NK-92 treated with Interleukin-12 subunit alpha and Interleukin-12 subunit beta, amount 100 ng/mL, for 24 hours (cell line): ENCODE data around the gene RPIA.
"Not testable (repeated sequence)": the region's sequence is repeated elsewhere in the genome, so short reads cannot be mapped to it uniquely, and the experiment has no call there.

Experiments
- DNase-seq: peaks from one replicate; lab custom pipeline; 2025; lab: John Stamatoyannopoulos, UW

RPIA gene

DNA sequence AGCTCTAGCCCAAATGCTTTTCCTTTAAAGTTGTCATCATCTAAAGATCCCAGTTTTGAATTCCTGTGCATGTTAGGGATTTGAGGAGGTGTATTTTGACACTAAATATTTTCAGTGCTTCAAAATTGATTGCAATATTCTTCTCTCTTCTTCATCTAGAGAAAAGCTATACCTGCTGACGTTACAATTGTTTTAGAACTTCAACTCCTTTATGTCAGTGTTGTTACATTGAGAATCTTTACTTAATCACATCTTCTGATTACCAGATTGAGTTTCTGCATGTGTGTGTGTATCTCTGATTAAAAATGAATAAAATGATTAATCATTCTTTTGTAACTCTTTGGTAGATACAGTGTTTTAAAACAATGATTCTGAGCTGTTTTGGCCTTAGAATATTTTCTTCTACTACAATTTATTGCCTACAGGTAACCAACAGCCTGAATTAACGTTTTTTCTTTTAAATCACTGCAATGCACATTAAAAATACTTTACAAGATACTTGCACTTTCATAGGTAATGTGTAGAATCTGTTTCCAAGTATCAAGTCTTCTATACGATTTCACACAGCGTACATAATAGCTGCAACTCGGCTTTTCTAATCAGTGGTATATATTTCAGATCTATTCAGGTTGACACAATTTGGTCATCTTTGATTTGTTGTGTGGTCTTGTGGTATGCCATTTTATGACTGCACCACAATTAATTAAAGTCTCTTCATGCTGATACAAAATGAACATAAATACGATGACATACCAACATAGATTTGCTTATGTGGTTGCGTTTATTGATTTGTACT lies 82.0 kb downstream of the RPIA start:
- DNase-seq: not testable (repeated sequence)

- DNase-seq: not testable (repeated sequence)
Measured at GRCh38 chr2:88789213-88789612, 97.7 kb downstream of the RPIA start.

DNA sequence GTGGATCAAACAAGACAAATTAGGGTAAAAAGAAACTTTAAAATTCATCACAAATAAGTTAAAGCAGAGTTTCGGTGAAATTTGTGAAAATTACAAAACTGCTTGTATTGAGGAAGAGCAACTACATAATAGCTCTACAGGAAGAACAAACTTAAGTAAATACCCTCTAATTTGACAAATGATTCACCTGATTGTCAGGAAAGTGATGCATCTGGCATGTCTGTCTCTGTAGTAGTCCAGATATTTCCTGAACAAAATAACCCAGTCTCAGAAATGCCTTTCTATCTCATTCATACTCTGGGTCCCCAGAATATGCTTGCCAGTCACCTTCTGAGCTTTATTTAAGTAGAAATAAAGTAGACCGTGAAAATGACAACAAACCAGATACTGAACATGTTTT lies 104.5 kb downstream of the RPIA start:
- not testable (repeated sequence) for DNase-seq

DNA sequence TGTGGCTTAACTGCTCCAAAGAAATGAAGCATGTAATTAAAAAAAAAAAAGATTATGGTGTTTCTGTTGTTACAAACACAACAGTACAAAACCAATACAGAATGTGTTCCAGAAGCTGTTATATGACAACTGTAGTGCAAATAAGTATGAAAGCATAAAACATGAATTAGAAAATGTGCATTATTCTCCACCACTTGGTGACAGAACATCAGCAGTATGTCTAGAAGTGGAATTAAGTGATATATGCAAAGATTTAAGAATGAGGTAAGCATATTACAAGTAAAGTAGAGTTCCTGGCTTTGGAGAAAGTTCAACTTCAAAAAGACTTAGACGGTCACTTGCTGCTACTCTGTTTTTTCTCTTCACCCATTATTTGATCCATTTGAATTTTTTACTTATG lies 105.0 kb downstream of the RPIA start:
- not testable (repeated sequence) for DNase-seq

GRCh38 chr2:88797164-88797563 lies 105.7 kb downstream of the RPIA start:
- DNase-seq: not testable (repeated sequence)
